ENCODE results near the gene TSPAN18.

TSPAN18 gene

GRCh38 chr11:44741976-44742375, 15.2 kb downstream of the TSPAN18 start:
- DNase-seq, result no peak

- no peak for DNase-seq
Measured at GRCh38 chr11:44742508-44743246, 15.9 kb downstream of the TSPAN18 start.

GRCh38 chr11:44743326-44743725, 16.6 kb downstream of the TSPAN18 start:
- no peak for DNase-seq

- no peak for DNase-seq
Measured at GRCh38 chr11:44743959-44744557, 17.3 kb downstream of the TSPAN18 start.

- no peak for DNase-seq
Measured at GRCh38 chr11:44746894-44747293, 20.1 kb downstream of the TSPAN18 start.

GRCh38 chr11:44747316-44747715, 20.6 kb downstream of the TSPAN18 start:
- DNase-seq, result peak; percentile 10

GRCh38 chr11:44747836-44748235, 21.1 kb downstream of the TSPAN18 start:
- DNase-seq, result no peak

GRCh38 chr11:44748606-44749005, 21.8 kb downstream of the TSPAN18 start:
- DNase-seq, result no peak

GRCh38 chr11:44749189-44749588, 22.4 kb downstream of the TSPAN18 start:
- no peak for DNase-seq

- no peak for DNase-seq
Measured at GRCh38 chr11:44750551-44751465, 24.0 kb downstream of the TSPAN18 start.

GRCh38 chr11:44752300-44752699, 25.5 kb downstream of the TSPAN18 start:
- DNase-seq, result no peak

- DNase-seq, result no peak
Measured at GRCh38 chr11:44752713-44753112, 26.0 kb downstream of the TSPAN18 start.

- no peak for DNase-seq
Measured at GRCh38 chr11:44753961-44754645, 27.3 kb downstream of the TSPAN18 start.

GRCh38 chr11:44754876-44755555, 28.3 kb downstream of the TSPAN18 start:
- DNase-seq, result no peak

- DNase-seq, result no peak
Measured at GRCh38 chr11:44755556-44756523, 29.1 kb downstream of the TSPAN18 start.

GRCh38 chr11:44758983-44759382, 32.2 kb downstream of the TSPAN18 start:
- DNase-seq, result no peak

GRCh38 chr11:44759743-44760476, 33.1 kb downstream of the TSPAN18 start:
- DNase-seq, result no peak

- DNase-seq, result no peak
Measured at GRCh38 chr11:44760477-44760872, 33.7 kb downstream of the TSPAN18 start.

- DNase-seq, result no peak
Measured at GRCh38 chr11:44760917-44761550, 34.3 kb downstream of the TSPAN18 start.

GRCh38 chr11:44761551-44761961, 34.8 kb downstream of the TSPAN18 start:
- DNase-seq, result no peak
